ENCODE measurements around the gene CDKN2AIPNL.

DNA sequence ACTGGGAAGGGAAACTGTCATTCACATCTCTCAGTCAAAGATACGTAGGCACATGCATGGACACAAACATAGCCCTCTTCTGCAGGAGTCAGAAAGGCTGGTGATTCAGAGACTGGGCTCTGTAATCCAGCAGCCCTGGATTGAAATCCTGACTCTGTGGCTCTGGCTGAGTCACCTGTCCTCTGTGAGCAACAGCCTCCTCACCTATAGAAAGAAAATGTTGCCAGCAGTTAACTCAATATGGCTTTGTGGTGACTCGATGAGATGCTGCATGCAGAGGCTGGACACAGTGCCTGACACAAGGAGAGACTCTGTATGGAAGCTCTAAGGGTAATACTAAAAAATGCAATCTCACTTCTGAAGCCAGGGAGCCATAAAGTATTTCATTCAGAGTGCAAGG, 23.9 kb upstream of the CDKN2AIPNL start:
- TF ChIP-seq, protein P1, sequence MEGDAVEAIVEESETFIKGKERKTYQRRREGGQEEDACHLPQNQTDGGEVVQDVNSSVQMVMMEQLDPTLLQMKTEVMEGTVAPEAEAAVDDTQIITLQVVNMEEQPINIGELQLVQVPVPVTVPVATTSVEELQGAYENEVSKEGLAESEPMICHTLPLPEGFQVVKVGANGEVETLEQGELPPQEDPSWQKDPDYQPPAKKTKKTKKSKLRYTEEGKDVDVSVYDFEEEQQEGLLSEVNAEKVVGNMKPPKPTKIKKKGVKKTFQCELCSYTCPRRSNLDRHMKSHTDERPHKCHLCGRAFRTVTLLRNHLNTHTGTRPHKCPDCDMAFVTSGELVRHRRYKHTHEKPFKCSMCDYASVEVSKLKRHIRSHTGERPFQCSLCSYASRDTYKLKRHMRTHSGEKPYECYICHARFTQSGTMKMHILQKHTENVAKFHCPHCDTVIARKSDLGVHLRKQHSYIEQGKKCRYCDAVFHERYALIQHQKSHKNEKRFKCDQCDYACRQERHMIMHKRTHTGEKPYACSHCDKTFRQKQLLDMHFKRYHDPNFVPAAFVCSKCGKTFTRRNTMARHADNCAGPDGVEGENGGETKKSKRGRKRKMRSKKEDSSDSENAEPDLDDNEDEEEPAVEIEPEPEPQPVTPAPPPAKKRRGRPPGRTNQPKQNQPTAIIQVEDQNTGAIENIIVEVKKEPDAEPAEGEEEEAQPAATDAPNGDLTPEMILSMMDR (IDR thresholded peaks at IDR 0.05) = no peak
- TF ChIP-seq POLR2A (IDR thresholded peaks at IDR 0.05) = no peak
